Activated CD8-positive, alpha-beta memory T cell treated with anti-CD3 and anti-CD28 coated beads for 24 hours (primary cell): ENCODE data around the gene ZNF521.

Experiments
- DNase-seq: peaks from one replicate; pipeline ENCODE4 v3.0.0-alpha.2; 2020

The ZNF521 gene

GRCh38 chr18:25335062-25335461 is 16.9 kb downstream of the ZNF521 start:
- DNase-seq, result no peak

GRCh38 chr18:25334588-25334987 is 17.4 kb downstream of the ZNF521 start:
- no peak for DNase-seq

DNA sequence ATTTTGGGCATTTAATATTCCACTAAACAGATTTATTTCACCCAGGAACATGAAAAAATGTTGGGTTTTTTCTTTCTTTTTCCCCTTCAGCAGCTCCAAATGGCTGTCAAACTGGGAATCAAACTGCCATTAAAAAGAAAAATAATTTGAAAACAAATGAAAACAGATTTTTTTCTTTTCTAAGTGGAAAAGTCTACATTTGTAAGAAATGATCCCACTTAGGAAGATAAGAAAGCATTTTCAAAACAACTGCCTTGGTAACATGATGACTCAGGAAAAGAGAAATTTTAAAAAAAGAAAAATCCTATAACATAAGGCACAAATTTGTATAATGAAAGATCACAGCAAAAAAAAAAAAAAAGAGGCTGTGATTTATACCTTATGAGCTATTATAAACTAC is 20.0 kb downstream of the ZNF521 start:
- DNase-seq, result no peak

DNA sequence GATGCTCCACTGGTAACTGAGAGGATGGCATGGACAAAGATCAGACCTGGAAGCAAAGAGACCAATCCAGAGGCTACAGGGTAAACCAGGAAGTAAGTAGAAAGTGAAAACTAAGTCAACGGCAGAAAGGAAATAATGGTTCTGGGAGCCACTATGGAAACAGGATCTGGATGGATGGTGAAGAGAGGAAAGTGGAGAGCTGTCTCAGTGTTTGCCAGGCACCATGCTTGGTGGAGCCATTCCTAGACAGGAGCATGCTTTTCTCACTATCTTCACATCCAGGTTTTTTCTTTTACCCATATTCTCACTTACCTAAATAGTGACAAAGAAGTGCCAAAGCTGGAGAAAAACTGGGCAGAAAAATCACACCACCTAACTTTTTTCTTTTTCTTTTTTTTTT is 22.2 kb downstream of the ZNF521 start:
- no peak for DNase-seq

- no peak for DNase-seq
These were observed 24.4 kb downstream of the ZNF521 start for GRCh38 chr18:25327584-25327983.

- no peak for DNase-seq
These were observed 25.5 kb downstream of the ZNF521 start for GRCh38 chr18:25326361-25326952.

- DNase-seq, result no peak
These were observed 29.2 kb downstream of the ZNF521 start for GRCh38 chr18:25322806-25323205.

- no peak for DNase-seq
These were observed 35.5 kb downstream of the ZNF521 start for GRCh38 chr18:25316381-25317018.

DNA sequence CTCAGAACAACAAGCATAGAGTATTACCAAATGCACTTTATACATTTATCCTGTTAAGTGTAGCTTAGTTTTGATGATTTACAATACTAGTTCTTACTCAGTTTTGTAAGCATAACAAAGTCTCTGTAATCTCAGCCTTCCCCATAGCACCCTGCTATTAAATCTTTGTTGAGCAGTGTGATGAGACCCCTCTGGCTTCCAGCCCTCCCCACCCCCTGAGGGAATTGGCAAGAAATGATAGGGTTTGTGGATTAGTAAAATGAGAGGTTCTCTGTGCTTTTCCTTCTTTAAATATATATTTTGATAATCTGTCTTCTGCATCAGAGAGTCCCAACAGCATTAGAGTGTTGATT is 37.2 kb downstream of the ZNF521 start:
- no peak for DNase-seq

- no peak for DNase-seq
These were observed 37.7 kb downstream of the ZNF521 start for GRCh38 chr18:25314151-25314837.

GRCh38 chr18:25313268-25313667 is 38.7 kb downstream of the ZNF521 start:
- no peak for DNase-seq

DNA sequence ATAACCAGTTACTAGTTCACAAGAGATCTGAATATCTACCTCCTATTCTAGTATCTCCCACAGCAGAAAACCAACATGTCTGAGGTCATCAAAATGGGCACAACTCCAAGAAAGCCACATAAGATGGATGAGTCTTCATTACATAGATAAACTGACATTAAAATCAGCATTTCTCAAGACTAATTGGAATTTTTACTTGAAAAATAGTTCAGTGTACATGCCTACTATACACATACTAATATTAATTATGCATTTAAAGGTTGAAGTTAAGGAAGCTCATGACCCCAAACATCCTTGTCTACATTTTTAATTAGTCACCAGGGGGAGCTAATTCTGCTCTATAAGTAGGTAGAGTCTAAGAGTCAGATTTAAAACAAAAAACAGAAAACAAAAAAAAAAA is 41.9 kb downstream of the ZNF521 start:
- no peak for DNase-seq

GRCh38 chr18:25308381-25308780 is 43.6 kb downstream of the ZNF521 start:
- no peak for DNase-seq

DNA sequence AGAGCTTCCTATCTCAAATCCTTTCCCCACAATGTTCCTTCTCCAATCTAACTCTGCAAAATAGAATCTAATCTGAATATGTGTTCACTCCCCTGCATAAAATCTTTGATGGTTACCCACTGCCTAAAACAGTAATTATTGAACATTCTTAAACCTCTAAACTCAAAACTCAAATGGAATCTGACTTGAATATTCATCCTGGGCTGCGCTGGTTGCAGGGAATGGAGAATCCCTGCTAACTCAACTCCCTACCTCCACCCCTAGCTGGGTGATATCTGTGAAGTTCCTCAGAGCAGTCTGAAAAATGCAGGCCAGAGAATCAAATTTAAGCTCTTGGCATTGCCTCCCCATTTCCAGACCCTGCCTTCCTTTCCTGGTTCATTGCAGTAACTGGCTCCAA is 44.8 kb downstream of the ZNF521 start:
- no peak for DNase-seq

GRCh38 chr18:25306671-25307070 is 45.3 kb downstream of the ZNF521 start:
- no peak for DNase-seq

GRCh38 chr18:25305584-25305983 is 46.4 kb downstream of the ZNF521 start:
- DNase-seq, result no peak

DNA sequence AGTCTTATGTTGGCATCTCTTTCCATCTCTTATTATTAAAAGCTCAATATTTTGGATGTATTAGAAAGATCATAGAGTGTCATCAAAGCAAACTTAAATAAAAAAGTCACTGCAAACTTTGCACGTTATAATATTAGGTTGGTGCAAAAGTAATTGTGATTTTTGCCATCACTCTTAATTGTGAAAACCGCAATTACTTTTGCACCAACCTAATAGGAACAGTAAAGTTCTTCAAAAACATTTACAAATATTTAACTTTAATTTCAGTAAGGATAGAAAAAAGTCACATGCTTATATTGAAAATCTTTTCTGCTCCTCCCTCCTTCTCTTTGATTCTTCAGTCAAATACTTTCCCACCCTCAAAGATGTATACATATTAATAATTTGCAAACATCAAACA is 51.5 kb downstream of the ZNF521 start:
- no peak for DNase-seq

- no peak for DNase-seq
These were observed 52.3 kb downstream of the ZNF521 start for GRCh38 chr18:25299426-25300300.

DNA sequence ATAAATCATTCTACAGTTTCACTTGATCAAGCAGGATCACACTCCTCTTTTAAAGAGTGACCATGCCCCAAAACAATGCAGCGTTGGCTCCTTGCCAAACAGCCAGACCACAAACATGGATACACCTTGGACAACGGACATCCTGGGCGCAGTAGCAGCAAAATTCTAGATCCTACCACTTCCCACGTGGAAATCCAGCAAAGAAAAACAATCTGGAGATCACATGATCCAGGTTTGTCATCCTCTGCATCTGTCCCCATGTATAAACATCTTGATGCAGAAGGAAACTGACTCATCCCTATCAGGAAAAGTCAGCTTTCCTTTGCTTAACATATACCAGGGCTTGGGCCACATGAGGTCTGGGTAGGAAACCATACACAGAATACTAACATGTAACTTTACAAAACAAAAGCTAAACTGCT is 53.1 kb downstream of the ZNF521 start:
- DNase-seq, result no peak

DNA sequence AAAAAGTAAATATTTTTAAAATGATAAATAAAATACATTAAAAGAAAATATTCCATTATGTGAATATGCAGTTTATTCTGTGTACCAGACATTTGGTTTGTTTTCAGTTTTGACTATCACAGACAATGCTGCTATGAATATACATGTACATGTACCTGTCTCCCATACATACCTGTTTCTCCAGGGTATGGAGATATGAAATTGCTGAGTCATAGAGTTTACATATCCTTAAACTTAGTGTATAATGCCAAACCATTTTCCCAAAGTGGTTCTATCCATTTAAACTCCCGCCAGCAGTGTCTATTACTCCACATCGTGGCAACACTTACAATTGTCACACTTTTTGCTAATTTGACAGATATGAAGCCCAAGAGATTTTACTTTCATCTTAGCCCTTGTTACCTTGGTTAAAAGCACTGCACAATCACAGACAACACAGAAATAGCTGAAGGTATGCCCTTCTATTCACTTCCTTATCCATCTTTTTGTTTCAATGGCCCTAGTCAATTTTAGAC is 56.3 kb downstream of the ZNF521 start:
- no peak for DNase-seq

DNA sequence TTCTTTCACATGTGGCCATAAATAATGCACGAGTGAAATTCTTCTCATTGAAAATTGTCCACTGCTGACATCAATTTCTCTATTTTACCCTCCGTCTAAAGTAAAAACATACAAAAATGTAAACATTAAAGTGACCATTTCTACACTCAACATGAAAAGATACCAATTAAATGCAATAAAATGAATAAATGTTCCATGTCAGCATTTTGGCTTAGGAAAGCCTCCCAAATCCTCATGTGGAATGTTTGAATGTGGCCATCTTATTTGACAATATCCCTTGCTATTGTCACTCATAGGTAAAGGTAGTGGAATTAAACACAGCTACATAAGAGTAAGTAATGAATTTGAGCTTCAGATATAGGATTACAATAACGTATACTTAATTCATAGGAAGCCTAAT is 60.8 kb downstream of the ZNF521 start:
- no peak for DNase-seq

DNA sequence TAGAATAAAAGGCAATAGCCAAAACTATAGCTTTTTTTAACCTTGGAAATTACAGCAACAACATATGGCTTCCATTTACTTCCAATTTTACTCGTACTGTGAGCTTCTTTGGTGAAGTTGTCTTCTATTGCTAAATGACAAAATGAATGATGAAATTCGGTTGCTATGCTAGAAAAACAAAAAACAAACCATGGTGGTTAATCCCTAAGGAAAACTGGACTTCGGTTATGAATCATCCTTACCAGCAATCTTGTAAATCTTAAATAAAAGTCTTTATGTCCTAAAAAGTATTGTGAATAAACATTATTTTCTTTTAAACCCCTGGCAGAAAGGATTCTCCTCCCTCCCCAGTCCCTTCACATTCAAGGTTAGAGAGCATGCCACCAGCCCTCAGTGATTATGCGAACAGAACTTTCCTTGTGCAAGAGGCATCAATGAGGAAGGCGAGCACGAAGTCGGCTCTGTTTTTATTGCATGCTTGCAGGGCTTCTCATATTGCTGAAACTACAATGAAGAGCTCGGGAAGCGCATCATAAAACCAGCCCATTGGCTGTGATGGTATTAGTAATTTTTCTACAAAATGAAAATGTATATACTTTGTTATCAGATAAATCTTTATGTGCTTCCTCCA is 62.9 kb downstream of the ZNF521 start:
- DNase-seq, result no peak
